ENCODE data around the gene TUBB4B.

The TUBB4B gene

GRCh38 chr9:137218754-137219271, 22.3 kb upstream of the TUBB4B start:
- H3K27ac Mint-ChIP-seq = no peak overlapping the region
- no peaks in the 10 kb centered on the region for H3K4me1 Mint-ChIP-seq (ENCODE audit: low read depth)
- H3K9me3 Mint-ChIP-seq (ENCODE audit: low read depth) = no peaks in the 10 kb centered on the region
- H3K4me3 Mint-ChIP-seq = no peak overlapping the region
- H3K36me3 Mint-ChIP-seq = no peaks in the 10 kb centered on the region
- H3K27me3 Mint-ChIP-seq = no peaks in the 10 kb centered on the region

GRCh38 chr9:137219757-137220316, 21.2 kb upstream of the TUBB4B start:
- peaks cover 2% of the 10 kb centered on the region for H3K4me1 Mint-ChIP-seq (ENCODE audit: low read depth)
- H3K9me3 Mint-ChIP-seq (ENCODE audit: low read depth) = no peaks in the 10 kb centered on the region
- no peaks in the 10 kb centered on the region for H3K36me3 Mint-ChIP-seq
- no peak overlapping the region for H3K27ac Mint-ChIP-seq
- H3K4me3 Mint-ChIP-seq = no peak overlapping the region
- no peaks in the 10 kb centered on the region for H3K27me3 Mint-ChIP-seq

- no peak overlapping the region for H3K27ac Mint-ChIP-seq
- H3K36me3 Mint-ChIP-seq = no peaks in the 10 kb centered on the region
- H3K9me3 Mint-ChIP-seq (ENCODE audit: low read depth) = no peaks in the 10 kb centered on the region
- H3K4me3 Mint-ChIP-seq = peak overlapping the region; percentile 52
- peaks cover 2% of the 10 kb centered on the region for H3K4me1 Mint-ChIP-seq (ENCODE audit: low read depth)
- no peaks in the 10 kb centered on the region for H3K27me3 Mint-ChIP-seq
Measured at GRCh38 chr9:137220317-137221094, 20.6 kb upstream of the TUBB4B start.

- Mint-ChIP-seq H3K9me3 (ENCODE audit: low read depth) (no peaks in the 10 kb centered on the region), H3K4me1 (ENCODE audit: low read depth) (peaks cover 2% of the 10 kb centered on the region), H3K27ac (no peak overlapping the region), H3K4me3 (peak overlapping the region; percentile 52), H3K36me3 (no peaks in the 10 kb centered on the region), H3K27me3 (no peaks in the 10 kb centered on the region)
Measured at GRCh38 chr9:137221095-137221505, 20.0 kb upstream of the TUBB4B start.

DNA sequence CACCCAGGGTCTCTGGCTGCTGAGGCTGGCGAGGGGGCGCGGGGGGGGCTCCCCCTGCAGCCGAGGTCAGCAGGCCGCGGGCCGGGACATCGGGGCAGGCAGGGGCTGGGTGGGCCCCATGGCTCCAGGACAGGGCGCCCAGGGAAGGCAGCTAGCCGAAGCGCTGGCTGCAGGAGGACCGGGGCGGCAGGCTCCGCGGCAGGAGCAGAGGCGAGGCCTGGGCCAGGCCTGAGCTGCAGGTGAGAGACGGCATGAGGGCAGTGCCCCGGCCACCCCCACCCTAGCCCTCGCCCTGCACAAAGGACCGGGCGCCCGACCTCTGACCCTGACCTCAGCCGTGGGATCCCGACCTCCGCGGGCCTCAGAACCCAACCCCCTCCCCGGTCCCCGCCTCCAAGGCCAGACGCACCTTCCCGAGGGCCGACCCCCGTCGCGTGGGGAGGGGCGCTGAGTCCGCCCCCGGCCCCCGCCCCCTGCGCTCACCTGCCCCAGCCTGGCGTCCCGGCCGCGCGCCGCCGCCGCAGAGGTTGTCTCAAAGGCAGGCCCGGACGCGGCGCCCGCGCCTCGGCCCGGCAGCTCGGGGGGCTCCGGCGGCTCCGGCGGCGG, 19.5 kb upstream of the TUBB4B start:
- Mint-ChIP-seq H3K36me3 (no peaks in the 10 kb centered on the region), H3K27me3 (no peaks in the 10 kb centered on the region), H3K9me3 (ENCODE audit: low read depth) (no peaks in the 10 kb centered on the region), H3K4me3 (no peak overlapping the region), H3K27ac (no peak overlapping the region), H3K4me1 (ENCODE audit: low read depth) (peaks cover 2% of the 10 kb centered on the region)

DNA sequence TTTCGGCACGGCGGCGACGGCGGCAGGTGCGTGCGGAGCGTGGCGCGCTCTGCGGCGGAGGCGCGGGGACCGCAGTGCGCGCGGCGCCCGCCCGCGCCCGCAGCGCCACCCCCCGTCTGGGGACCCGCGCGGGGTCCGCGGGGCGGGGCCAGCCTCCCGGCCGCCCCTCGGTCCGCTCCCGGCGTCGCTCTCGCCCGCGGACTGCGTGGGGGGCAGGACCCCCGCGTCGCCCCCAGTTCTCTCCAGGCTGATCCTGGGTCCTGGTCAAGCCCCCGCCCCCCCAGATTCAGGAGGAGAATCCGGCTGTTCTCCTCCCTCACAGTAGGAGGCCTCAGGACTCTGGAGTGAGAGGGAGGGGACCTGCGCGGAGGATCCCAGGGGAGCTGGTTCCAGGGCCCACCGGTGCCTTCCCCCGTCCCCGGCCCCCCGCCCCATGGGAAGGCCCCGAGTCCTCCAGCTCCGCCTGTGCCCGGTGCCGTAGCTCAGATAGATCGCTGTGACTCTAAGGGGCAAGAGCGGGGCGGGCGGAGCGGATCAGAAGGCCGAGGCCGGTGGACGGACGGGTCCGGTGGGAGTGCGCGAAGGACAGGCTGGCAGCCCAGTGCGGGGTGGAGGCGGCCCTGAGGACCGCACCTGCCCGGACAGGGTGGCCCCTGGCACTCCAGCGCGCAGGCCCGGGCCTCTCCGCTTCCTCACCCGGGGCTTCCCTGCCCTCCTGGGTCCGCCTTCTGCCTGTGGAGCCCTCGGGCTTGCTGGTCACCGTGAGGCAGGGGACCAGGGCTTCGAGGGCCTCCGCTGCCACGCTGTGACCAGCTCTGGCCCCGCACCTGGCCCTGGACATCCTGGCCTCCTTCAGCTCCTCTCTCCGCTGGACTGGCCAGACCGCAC, 18.7 kb upstream of the TUBB4B start, which contains the start of gene RNF208:
RNF208 (minus strand) TSS at position 51 of the 888 bp plus-strand sequence. CDS start 1,028 bp downstream, outside the sequence.
- Mint-ChIP-seq H3K27ac (no peak within 1 kb of the TSS), H3K27me3 (no peaks in the 10 kb centered on the region), H3K9me3 (ENCODE audit: low read depth) (no peaks in the 10 kb centered on the region), H3K4me1 (ENCODE audit: low read depth) (peaks cover 2% of the 10 kb centered on the region), H3K36me3 (no peaks in the 10 kb centered on the region), H3K4me3 (peak within 1 kb of the TSS; percentile 80)

GRCh38 chr9:137223078-137223970, 17.8 kb upstream of the TUBB4B start:
- H3K36me3 Mint-ChIP-seq = no peaks in the 10 kb centered on the region
- H3K9me3 Mint-ChIP-seq (ENCODE audit: low read depth) = no peaks in the 10 kb centered on the region
- peaks cover 5% of the 10 kb centered on the region for H3K4me1 Mint-ChIP-seq (ENCODE audit: low read depth)
- peak overlapping the region; percentile 80 for H3K4me3 Mint-ChIP-seq
- peaks cover 2% of the 10 kb centered on the region for H3K27me3 Mint-ChIP-seq
- H3K27ac Mint-ChIP-seq = peak overlapping the region; percentile 50

DNA sequence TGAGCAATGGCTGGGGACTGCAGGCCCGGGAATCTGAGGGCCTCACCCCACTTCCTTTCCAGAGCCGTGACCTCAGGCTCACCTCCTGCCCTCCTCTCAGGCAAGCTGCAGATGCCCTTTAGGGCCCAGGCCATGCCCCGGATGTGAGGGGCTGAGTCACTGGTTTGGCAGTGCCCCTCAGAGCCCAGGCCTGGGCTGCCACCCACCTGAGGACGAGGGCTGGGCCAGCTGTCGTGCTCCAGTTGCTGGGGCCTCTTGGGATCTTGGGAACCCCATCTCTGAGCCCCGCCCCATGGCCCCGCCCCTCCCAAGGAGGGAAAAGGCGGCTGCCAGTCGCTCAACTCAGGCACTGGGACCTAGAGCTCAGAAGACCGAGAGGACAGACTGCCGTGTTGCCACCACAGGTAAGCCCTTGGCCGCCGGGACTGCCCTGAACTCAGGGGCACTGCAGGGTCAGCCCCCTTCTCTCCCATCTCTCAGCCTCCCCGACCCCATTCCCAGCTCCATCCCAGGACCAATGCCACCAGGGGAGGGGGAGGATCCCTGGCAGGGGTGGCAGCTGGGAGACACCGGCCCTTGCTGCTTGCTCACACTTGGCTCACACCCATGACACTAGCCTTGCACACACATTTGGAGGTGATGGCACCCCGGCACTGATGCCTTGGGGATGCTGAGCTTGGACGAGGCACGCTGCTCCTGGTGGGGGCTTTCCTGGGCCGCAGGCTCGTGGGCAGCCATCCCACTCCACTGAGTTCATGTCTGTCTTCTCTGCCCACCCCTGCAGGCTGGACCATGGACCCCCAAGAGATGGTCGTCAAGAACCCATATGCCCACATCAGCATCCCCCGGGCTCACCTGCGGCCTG, 16.0 kb upstream of the TUBB4B start, which contains the start of gene CYSRT1:
CYSRT1 (plus strand) TSS at position 345 of the 865 bp plus-strand sequence; CDS start at position 793, 448 bp downstream.
- Mint-ChIP-seq H3K4me1 (ENCODE audit: low read depth) (peaks cover 5% of the 10 kb centered on the region), H3K27me3 (peaks cover 2% of the 10 kb centered on the region), H3K36me3 (no peaks in the 10 kb centered on the region), H3K9me3 (ENCODE audit: low read depth) (no peaks in the 10 kb centered on the region), H3K27ac (peak within 1 kb of the TSS; percentile 50), H3K4me3 (peak within 1 kb of the TSS; percentile 80)

- Mint-ChIP-seq H3K36me3 (no peaks in the 10 kb centered on the region), H3K4me3 (no peak overlapping the region), H3K27ac (no peak overlapping the region), H3K27me3 (peaks cover 2% of the 10 kb centered on the region), H3K4me1 (ENCODE audit: low read depth) (peaks cover 5% of the 10 kb centered on the region), H3K9me3 (ENCODE audit: low read depth) (no peaks in the 10 kb centered on the region)
Measured at GRCh38 chr9:137225699-137226331, 15.3 kb upstream of the TUBB4B start.

DNA sequence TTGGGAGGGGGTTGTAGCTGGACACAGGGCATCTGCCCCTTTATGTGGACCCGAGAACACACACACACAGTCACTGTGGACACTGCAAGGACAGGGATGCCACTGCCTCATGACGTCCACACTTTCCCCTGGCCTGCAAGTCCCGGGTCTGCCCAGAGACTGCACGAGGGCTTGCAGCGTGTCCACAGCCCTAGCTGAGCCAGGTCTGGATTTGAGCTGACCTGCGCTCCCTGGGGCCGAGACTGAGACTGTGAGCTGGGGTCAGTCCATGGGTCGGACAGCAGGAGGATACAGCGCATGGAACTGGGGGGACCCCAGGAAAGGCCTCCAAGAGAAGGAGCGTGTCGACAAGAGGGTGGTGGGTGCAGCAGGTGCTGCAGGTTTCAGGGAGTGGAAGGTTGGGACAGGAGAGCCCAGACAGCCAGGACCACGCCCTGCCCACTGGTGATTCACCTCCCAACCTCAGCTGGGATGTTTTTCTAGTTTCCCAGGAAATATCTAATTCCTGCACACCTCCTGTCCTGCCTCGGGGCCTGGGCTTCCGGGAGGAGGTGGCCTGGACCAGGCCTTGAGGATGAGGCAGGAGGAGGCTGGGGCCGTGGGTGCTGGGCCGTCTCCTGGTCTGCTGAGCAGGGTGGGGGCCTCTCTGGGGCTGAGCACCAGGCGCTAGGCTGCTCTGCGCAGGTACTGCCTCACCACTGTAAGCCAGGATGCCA, 14.6 kb upstream of the TUBB4B start:
- Mint-ChIP-seq H3K27me3 (peaks cover 2% of the 10 kb centered on the region), H3K36me3 (no peaks in the 10 kb centered on the region), H3K9me3 (ENCODE audit: low read depth) (no peaks in the 10 kb centered on the region), H3K27ac (no peak overlapping the region), H3K4me3 (no peak overlapping the region), H3K4me1 (ENCODE audit: low read depth) (peaks cover 5% of the 10 kb centered on the region)

DNA sequence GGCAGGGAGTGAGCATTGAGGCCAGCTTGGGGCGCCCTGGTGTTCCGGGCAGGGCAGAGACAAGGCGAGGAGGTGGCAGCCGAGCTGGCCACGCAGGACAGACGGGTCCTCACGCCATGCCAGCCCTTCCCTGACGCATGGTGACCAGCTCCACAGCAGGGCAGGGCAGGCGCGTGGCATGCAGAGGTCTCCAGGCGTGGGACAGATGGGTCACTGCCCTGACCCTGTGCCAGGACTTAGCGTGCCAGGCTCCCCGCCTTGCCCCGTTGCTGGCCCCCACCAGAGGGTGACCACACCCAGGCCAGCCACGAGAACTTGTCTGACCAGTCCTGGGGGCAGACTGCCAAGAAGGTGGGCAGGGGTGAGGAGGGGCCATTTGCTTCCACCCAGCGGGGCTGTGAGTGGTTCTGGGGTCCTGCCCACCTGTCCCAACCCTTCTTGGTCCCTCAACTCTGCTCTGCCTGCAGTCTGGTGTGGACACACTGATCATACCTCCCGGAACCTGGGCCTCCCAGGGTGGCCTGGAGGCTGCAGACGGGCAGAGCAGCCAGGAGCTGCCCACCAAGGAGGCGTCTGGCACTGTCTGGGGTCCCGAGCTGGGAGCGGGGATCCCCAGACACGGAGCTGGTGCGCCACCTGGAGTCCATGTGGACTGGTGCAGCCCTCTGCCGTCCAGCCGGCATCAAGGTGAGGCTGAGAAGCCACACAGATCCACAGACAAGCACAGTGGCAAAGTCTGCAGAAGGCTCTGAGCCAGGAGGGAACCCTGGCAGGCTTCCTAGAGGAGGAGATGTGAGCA, 13.8 kb upstream of the TUBB4B start, which contains the start of gene RNF224:
RNF224 (plus strand) TSS at position 449 of the 799 bp plus-strand sequence. CDS start 834 bp downstream, outside the sequence.
- peaks cover 2% of the 10 kb centered on the region for H3K27me3 Mint-ChIP-seq
- no peaks in the 10 kb centered on the region for H3K36me3 Mint-ChIP-seq
- H3K27ac Mint-ChIP-seq = no peak within 1 kb of the TSS
- no peaks in the 10 kb centered on the region for H3K9me3 Mint-ChIP-seq (ENCODE audit: low read depth)
- no peak within 1 kb of the TSS for H3K4me3 Mint-ChIP-seq
- peaks cover 5% of the 10 kb centered on the region for H3K4me1 Mint-ChIP-seq (ENCODE audit: low read depth)
